DND-41 (cell line): Measurements from ENCODE around the gene FEM1C.

Source experiments
- ATAC-seq: fragments of 200-7000 bp; cut with Tn5 transposase; 3 replicates; pipeline ENCODE4 v1.9.1; 2021; ENCODE audit warnings: low read depth; ENCODE audit not compliant: insufficient read depth
- DNase-seq: peaks from one replicate; pipeline ENCODE4 v3.0.0-alpha.2; 2020
- H2AFZ ChIP-seq: 2 replicates; pipeline ENCODE4 v1.6.0; 2012; ENCODE audit warnings: low read depth, low read length
- H3K27ac ChIP-seq: 2 replicates; pipeline ENCODE4 v1.5.1; 2012; ENCODE audit warnings: low read length, inconsistent platforms
- H3K27me3 ChIP-seq: fragments of 200-600 bp; sonication (generic); 2 replicates; pipeline ENCODE4 v1.6.0; 2012; ENCODE audit warnings: low read length, mild to moderate bottlenecking, inconsistent platforms; ENCODE audit not compliant: insufficient read depth, poor library complexity
- H3K36me3 ChIP-seq: 2 replicates; pipeline ENCODE4 v1.5.1; 2012; ENCODE audit warnings: low read length, inconsistent platforms; ENCODE audit not compliant: insufficient read depth
- H3K4me1 ChIP-seq: 2 replicates; pipeline ENCODE4 v1.5.1; 2012; ENCODE audit warnings: mild to moderate bottlenecking, low read length; ENCODE audit not compliant: insufficient read depth
- H3K4me2 ChIP-seq: 2 replicates; pipeline ENCODE4 v1.6.0; 2012; ENCODE audit warnings: mild to moderate bottlenecking, moderate library complexity, low read length, inconsistent platforms; ENCODE audit not compliant: insufficient read depth
- H3K4me3 ChIP-seq, 2 experiments: fragments of 200-600 bp in 1 of 2; shearing (Covaris generic) in 1 of 2; 2 replicates each; pipeline ENCODE4 v1.5.1; 2012 to 2016; ENCODE audit warnings: inconsistent platforms in 2 of 2, low read length in 2 of 2, mild to moderate bottlenecking in 2 of 2, low read depth in 1 of 2, moderate library complexity in 1 of 2
- H3K79me2 ChIP-seq: 2 replicates; pipeline ENCODE4 v1.6.0; 2012; ENCODE audit warnings: low read length, inconsistent platforms; ENCODE audit not compliant: insufficient read depth
- H3K9ac ChIP-seq: 2 replicates; pipeline ENCODE4 v1.6.0; 2012; ENCODE audit warnings: low read depth, mild to moderate bottlenecking, inconsistent platforms, low read length, moderate library complexity
- H3K9me3 ChIP-seq: 2 replicates; pipeline ENCODE4 v1.5.1; 2012; ENCODE audit warnings: low read length, moderate library complexity, mild to moderate bottlenecking, inconsistent platforms; ENCODE audit not compliant: insufficient read depth, severe bottlenecking
- H4K20me1 ChIP-seq: 2 replicates; pipeline ENCODE4 v1.6.0; 2012; ENCODE audit warnings: low read length; ENCODE audit not compliant: insufficient read depth
- EZH2 ChIP-seq: IDR thresholded peaks from 3 replicates; pipeline ENCODE4 v1.6.1; 2012; ENCODE audit warnings: borderline replicate concordance, low read depth, mild to moderate bottlenecking, moderate library complexity, low read length, inconsistent platforms; ENCODE audit not compliant: severe bottlenecking
- TF ChIP-seq, protein P1 (sequence below): IDR thresholded peaks from 2 replicates; pipeline ENCODE4 v1.5.1; 2012; ENCODE audit warnings: borderline replicate concordance, low read length, moderate library complexity, mild to moderate bottlenecking; ENCODE audit not compliant: poor library complexity, severe bottlenecking; ENCODE audit errors: extremely low read depth

Gene FEM1C

DNA sequence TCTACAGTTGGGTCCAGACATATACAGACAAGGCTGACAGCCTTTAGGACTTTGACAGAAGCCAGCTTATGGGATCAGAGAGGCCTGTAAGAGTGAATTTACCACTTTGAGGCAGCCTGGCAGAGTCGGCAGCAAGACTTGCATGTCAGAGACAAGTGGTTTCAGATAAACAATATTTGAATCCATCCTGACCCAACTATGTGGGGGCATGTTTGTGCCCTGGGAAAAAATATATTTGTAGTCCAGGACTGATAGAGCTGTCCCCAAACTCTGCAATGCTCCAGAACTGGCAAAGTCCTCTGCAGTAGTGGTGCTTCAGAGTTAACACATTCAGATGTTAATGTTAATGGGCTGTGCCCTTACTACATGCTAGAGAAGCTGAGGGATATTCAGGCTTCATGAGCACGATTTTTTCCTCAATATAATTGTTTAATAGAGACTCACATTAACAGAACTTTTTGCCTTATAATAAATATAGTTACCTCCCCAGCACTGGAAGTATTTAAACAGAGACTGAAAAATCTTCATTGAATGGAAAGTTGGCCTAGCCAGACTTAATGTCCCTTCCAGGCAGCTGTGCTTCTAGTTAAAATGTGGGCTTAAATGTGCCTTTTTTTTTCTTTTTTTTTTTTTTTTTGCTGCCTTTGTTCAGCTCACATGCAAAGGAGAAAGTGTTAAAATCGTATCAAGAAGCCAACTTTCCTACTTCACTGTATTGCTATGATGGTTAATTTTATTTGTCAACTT, 42.9 kb downstream of the FEM1C start:
- Histone ChIP-seq H3K79me2 (no peaks in the 10 kb centered on the region), H3K27me3 (peaks cover 4% of the 10 kb centered on the region), H3K36me3 (no peaks in the 10 kb centered on the region), H3K4me1 (no peaks in the 10 kb centered on the region), H3K9ac (no peak overlapping the region), H3K9me3 (no peaks in the 10 kb centered on the region), H3K4me3 (no peak overlapping the region), H2AFZ (no peak overlapping the region), H3K27ac (no peak overlapping the region), H4K20me1 (no peaks in the 10 kb centered on the region), H3K4me2 (no peak overlapping the region)
- ATAC-seq (no peak), DNase-seq (no peak)
- TF ChIP-seq, protein P1, sequence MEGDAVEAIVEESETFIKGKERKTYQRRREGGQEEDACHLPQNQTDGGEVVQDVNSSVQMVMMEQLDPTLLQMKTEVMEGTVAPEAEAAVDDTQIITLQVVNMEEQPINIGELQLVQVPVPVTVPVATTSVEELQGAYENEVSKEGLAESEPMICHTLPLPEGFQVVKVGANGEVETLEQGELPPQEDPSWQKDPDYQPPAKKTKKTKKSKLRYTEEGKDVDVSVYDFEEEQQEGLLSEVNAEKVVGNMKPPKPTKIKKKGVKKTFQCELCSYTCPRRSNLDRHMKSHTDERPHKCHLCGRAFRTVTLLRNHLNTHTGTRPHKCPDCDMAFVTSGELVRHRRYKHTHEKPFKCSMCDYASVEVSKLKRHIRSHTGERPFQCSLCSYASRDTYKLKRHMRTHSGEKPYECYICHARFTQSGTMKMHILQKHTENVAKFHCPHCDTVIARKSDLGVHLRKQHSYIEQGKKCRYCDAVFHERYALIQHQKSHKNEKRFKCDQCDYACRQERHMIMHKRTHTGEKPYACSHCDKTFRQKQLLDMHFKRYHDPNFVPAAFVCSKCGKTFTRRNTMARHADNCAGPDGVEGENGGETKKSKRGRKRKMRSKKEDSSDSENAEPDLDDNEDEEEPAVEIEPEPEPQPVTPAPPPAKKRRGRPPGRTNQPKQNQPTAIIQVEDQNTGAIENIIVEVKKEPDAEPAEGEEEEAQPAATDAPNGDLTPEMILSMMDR, result no peak
- no peak for TF ChIP-seq EZH2

DNA sequence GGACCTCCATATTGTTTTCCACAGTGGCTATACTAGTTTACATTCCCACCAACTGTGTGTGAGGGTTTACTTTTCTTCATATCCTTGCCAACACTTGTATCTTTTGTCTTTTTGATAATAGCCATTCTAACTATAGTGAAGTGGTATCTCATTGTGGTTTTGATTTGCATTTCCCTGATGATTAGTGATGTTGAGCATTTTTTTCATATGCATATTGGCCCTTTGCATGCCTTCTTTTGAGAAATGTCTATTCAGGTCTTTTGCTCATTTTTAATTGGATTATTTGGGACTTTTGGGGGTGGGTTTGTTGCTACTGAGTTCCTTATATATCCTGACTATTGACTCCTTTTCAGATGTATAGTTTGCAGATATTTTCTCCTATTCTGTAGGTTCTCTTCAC, 44.4 kb downstream of the FEM1C start:
- no peak for ATAC-seq
- no peaks in the 10 kb centered on the region for H3K36me3 ChIP-seq
- no peak overlapping the region for H3K4me3 ChIP-seq
- H3K4me1 ChIP-seq, result no peaks in the 10 kb centered on the region
- TF ChIP-seq EZH2, result no peak
- TF ChIP-seq, protein P1, result no peak
- no peak overlapping the region for H3K4me2 ChIP-seq
- H3K79me2 ChIP-seq, result no peaks in the 10 kb centered on the region
- no peaks in the 10 kb centered on the region for H3K9me3 ChIP-seq
- H3K27ac ChIP-seq, result no peak overlapping the region
- H2AFZ ChIP-seq, result no peak overlapping the region
- no peaks in the 10 kb centered on the region for H4K20me1 ChIP-seq
- H3K27me3 ChIP-seq, result peaks cover 9% of the 10 kb centered on the region
- DNase-seq, result no peak
- no peak overlapping the region for H3K9ac ChIP-seq

DNA sequence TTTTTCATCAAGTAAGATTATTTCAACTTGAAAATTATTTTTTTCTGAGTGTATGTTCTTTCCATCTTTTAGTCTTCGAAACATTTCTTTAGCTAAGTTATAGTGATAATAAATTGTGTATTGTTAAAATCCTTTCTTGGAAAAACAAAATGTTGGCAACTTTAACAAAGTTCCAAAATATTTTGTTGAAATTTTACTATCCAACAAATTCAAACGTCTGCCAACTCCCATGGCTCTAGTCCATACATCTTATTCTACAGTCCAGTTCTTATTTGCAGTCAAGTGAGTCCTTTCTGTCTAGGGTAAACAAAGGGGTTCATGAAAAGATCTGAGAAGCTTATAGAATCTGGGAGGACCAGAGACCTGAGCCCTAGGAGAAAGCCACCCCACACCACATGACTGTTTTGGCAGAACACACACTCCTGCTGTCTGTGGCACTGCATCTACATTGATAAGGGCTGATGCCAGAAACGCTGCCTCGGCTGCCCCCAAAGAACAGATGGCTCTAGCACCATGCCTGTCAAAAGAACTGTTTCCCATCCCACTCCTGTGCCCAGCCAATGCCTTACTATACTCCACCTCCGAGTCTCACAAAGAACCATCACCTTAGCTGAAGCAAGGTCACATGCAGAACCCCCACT, 47.5 kb downstream of the FEM1C start:
- Histone ChIP-seq H3K9ac (no peak overlapping the region), H3K36me3 (no peaks in the 10 kb centered on the region), H3K4me2 (no peak overlapping the region), H4K20me1 (no peaks in the 10 kb centered on the region), H3K9me3 (no peaks in the 10 kb centered on the region), H3K79me2 (no peaks in the 10 kb centered on the region), H3K4me1 (no peaks in the 10 kb centered on the region), H3K27ac (no peak overlapping the region), H3K4me3 (no peak overlapping the region), H3K27me3 (peaks cover 15% of the 10 kb centered on the region), H2AFZ (no peak overlapping the region)
- TF ChIP-seq, protein P1, result no peak
- no peak for TF ChIP-seq EZH2
- DNase-seq, result no peak
- ATAC-seq, result no peak
